Uterus (tissue), 4 donors: ENCODE data around the gene OR2A5. TPM values are rescaled to one million over a fixed set of nuclear protein-coding genes. Genes with fewer than 3 reads are reported as not detected.

Experiments used
- DNase-seq, 2 donors: peaks; one replicate each; pipeline ENCODE4 v3.0.0-alpha.2; 2019 to 2020
- H3K27ac ChIP-seq, 2 donors: fragments of 200-600 bp; sonication (generic); 1 replicate in 1 of 2; 2 replicates in 1 of 2; pipeline ENCODE4 v1.5.1; 2016 to 2018
- H3K27me3 ChIP-seq, 2 donors: fragments of 200-600 bp; sonication (generic); one replicate each; pipeline ENCODE4 v1.5.1; 2018 to 2019; ENCODE audit warnings: control low read depth in 1 of 2
- H3K36me3 ChIP-seq, 2 donors: fragments of 200-600 bp; sonication (generic); one replicate each; pipeline ENCODE4 v1.5.1; 2019; ENCODE audit warnings: control low read depth in 1 of 2
- H3K4me1 ChIP-seq, 2 donors: fragments of 200-600 bp; sonication (generic); one replicate each; pipeline ENCODE4 v1.5.1; 2018 to 2019; ENCODE audit warnings: control low read depth in 1 of 2
- H3K4me3 ChIP-seq, 2 donors: fragments of 200-600 bp; sonication (generic); 1 replicate in 1 of 2; 2 replicates in 1 of 2; pipeline ENCODE4 v1.5.1; 2018 to 2019; ENCODE audit warnings: mild to moderate bottlenecking in 1 of 2
- H3K9me3 ChIP-seq, 2 donors: fragments of 200-600 bp; sonication (generic); one replicate each; pipeline ENCODE4 v1.5.1; 2019; ENCODE audit warnings: control low read depth in 1 of 2
- CTCF ChIP-seq, 4 experiments: fragments of 200-600 bp in 2 of 4; fragments of 450-650 bp in 2 of 4; sonication (generic) in 2 of 4; IDR thresholded peaks; one replicate each; pipeline ENCODE4 v1.5.1; 2016 to 2019; ENCODE audit warnings: antibody characterized with exemption in 4 of 4, mild to moderate bottlenecking in 2 of 4, moderate library complexity in 1 of 4
- POLR2A ChIP-seq, 2 donors: fragments of 450-650 bp; IDR thresholded peaks; one replicate each; pipeline ENCODE4 v1.6.1; 2016; ENCODE audit warnings: antibody characterized with exemption in 2 of 2, mild to moderate bottlenecking in 1 of 2, moderate library complexity in 1 of 2
- intact Hi-C: fragments of 100-400 bp; cut with DNase I; formaldehyde crosslinking; loops from one replicate; pipeline ENCODE4 v1.15.1; 2023; ENCODE audit warnings: low total_unique reads
- small RNA-seq: library from RNA; depleted of rRNA; stranded (forward); fragments of <200 nt; gene quantifications from one replicate; pipeline ENCODE3, GENCODE V24; 2016
- total RNA-seq, 4 donors: library from RNA; depleted of rRNA in 3 of 4; stranded (reverse); fragments of >200 nt in 3 of 4; gene quantifications; one replicate each; pipeline versions ENCODE4 v1.1.0 to v1.2.4, GENCODE V29; 2014 to 2023
- donor health status: DM: yes; HTN: yes; CAD: no.

Gene OR2A5
- total RNA-seq, 4 donors from 2014 or later, result not detected

GRCh38 chr7:144090667-144091066, 41.9 kb downstream of the OR2A5 start:
- Histone ChIP-seq H3K27ac (no peak overlapping the region), H3K9me3 (no peaks in the 10 kb centered on the region), H3K27me3 (no peaks in the 10 kb centered on the region), H3K36me3 (no peaks in the 10 kb centered on the region), H3K4me1 (no peaks in the 10 kb centered on the region), H3K4me3 (no peak overlapping the region)
- no peak for DNase-seq
- TF ChIP-seq CTCF (IDR thresholded peaks at IDR 0.05) (no peak), POLR2A (IDR thresholded peaks at IDR 0.05) (no peak)
- intact Hi-C loops, result no loop called here

- H3K27ac ChIP-seq, result no peak overlapping the region
- DNase-seq, result no peak
- no peak overlapping the region for H3K4me3 ChIP-seq
- no peaks in the 10 kb centered on the region for H3K4me1 ChIP-seq
- intact Hi-C loops, result no loop called here
- H3K9me3 ChIP-seq, result no peaks in the 10 kb centered on the region
- H3K36me3 ChIP-seq, result no peaks in the 10 kb centered on the region
- H3K27me3 ChIP-seq, result no peaks in the 10 kb centered on the region
- no peak for TF ChIP-seq CTCF (IDR thresholded peaks at IDR 0.05)
- no peak for TF ChIP-seq POLR2A (IDR thresholded peaks at IDR 0.05)
Measured at GRCh38 chr7:144098776-144099175, 50.0 kb downstream of the OR2A5 start.

DNA sequence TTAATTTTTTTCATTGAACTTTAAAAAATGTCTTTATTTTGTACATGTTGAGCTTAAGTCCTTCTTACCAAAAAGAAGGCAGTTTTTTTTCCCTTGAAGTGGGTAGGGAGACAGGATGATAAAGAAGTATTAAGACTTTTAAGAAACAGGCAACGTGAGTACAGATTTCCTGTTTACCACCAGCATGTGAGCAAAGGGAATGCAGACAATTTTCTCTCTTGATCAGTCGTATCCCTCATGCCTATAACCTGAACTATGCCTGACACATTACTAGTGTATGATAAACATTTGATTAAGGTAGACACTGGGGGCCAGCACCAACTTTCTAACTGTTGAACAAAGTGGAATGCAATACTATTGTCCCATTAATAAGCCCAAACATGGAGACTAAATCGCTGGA, 51.9 kb downstream of the OR2A5 start:
- DNase-seq, result no peak
- Histone ChIP-seq H3K36me3 (no peaks in the 10 kb centered on the region), H3K9me3 (no peaks in the 10 kb centered on the region), H3K4me1 (no peaks in the 10 kb centered on the region), H3K27me3 (no peaks in the 10 kb centered on the region), H3K4me3 (no peak overlapping the region), H3K27ac (no peak overlapping the region)
- no peak for TF ChIP-seq POLR2A (IDR thresholded peaks at IDR 0.05)
- TF ChIP-seq CTCF (IDR thresholded peaks at IDR 0.05), result no peak
- intact Hi-C loops, result no loop called here

DNA sequence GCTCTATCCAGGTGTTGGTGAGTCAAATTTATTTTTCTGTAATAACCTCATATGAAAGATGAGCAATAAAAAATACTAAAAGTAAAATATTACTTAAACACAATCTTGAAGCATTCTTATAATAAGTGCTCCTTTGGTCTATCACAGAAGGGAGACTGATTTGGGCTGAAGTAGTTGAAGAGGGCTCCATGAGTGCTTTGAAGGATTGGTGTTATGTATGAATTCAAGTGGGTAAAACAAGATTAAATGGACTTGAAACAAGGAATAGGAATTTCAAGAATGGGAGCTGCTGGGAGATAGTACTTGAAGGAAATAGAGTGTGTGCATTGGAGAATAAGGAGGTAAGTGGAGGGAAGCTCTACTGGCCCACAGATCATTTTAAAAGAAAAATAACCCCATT, 53.3 kb downstream of the OR2A5 start:
- H3K4me1 ChIP-seq, result no peaks in the 10 kb centered on the region

GRCh38 chr7:144105211-144105610, 56.5 kb downstream of the OR2A5 start:
- Histone ChIP-seq H3K4me3 (no peak overlapping the region), H3K4me1 (no peaks in the 10 kb centered on the region), H3K27me3 (no peaks in the 10 kb centered on the region), H3K9me3 (no peaks in the 10 kb centered on the region), H3K27ac (no peak overlapping the region), H3K36me3 (no peaks in the 10 kb centered on the region)
- TF ChIP-seq CTCF (IDR thresholded peaks at IDR 0.05) (no peak), POLR2A (IDR thresholded peaks at IDR 0.05) (no peak)
- intact Hi-C loops, result no loop called here
- DNase-seq, result no peak

More for the DNA sequence above, 53.3 kb downstream of the OR2A5 start:
- H3K4me3 ChIP-seq, result no peak overlapping the region
- H3K9me3 ChIP-seq, result no peaks in the 10 kb centered on the region
- DNase-seq, result no peak
- no peaks in the 10 kb centered on the region for H3K36me3 ChIP-seq
- no peak for TF ChIP-seq POLR2A (IDR thresholded peaks at IDR 0.05)
- H3K27me3 ChIP-seq, result no peaks in the 10 kb centered on the region
- intact Hi-C loops, result no loop called here
- H3K27ac ChIP-seq, result no peak overlapping the region

Small RNA genes lying within 50 kb of the gene (small RNA-seq; reads per million reads assigned to genes)
- not detected for gene OR2A41P

Other genes starting within 250 kb of the OR2A5 start
- 100 to 1,000 TPM in 1 of 4 donors, 10 to 100 TPM in 3; 12.3 to 137 (median 46.6) TPM for gene TCAF1, start 146.8 kb upstream of the OR2A5 start, total RNA-seq
- not detected for gene OR2F2, start 113.7 kb upstream of the OR2A5 start, total RNA-seq
- not detected for gene OR2F1, start 94.1 kb upstream of the OR2A5 start, total RNA-seq
- not detected for gene OR6B1, start 48.6 kb upstream of the OR2A5 start, total RNA-seq
- gene OR2A25, start 20.9 kb downstream of the OR2A5 start, total RNA-seq, result not detected
- gene OR2A12, start 37.3 kb downstream of the OR2A5 start, total RNA-seq, result not detected
- gene OR2A2, start 60.6 kb downstream of the OR2A5 start, total RNA-seq, result not detected
- not detected for gene OR2A14, start 74.2 kb downstream of the OR2A5 start, total RNA-seq
- 1 to 10 TPM in 1 of 4 donors, under 1 TPM in 2, not detected in 1; 0.26 to 7.2 (median 0.29) TPM for gene CTAGE4, start 134.5 kb downstream of the OR2A5 start, total RNA-seq
- 1 to 10 TPM in 3 of 4 donors, under 1 TPM in 1; 0.29 to 8.6 (median 4.4) TPM for gene ARHGEF35, start 146.9 kb downstream of the OR2A5 start, total RNA-seq
- 1 to 10 TPM in 1 of 4 donors, under 1 TPM in 1, not detected in 2; 0.15 to 4.1 TPM for gene OR2A42, start 190.7 kb downstream of the OR2A5 start, total RNA-seq
- 1 to 10 TPM in 3 of 4 donors, not detected in 1; 2.8 to 3.8 (median 3.2) TPM for gene OR2A7, start 215.8 kb downstream of the OR2A5 start, total RNA-seq
- 1 to 10 TPM in 1 of 4 donors, not detected in 3; 1.5 TPM for gene CTAGE8, start 220.3 kb downstream of the OR2A5 start, total RNA-seq